HL-60 (cell line): ENCODE data around the gene HASPIN.

Experiments used
- CTCF ChIP-seq: IDR thresholded peaks from one replicate; pipeline ENCODE4 v1.5.1; 2011; ENCODE audit warnings: low read length, control low read depth, inconsistent platforms; ENCODE audit not compliant: insufficient read depth
- GABPA ChIP-seq: IDR thresholded peaks from 2 replicates; pipeline ENCODE4 v1.6.1; 2012; ENCODE audit warnings: low read depth
- POLR2AphosphoS5 ChIP-seq: IDR thresholded peaks from 2 replicates; pipeline ENCODE4 v1.6.1; 2012; ENCODE audit warnings: low read depth
- REST ChIP-seq: IDR thresholded peaks from 2 replicates; pipeline ENCODE4 v1.6.1; 2012; ENCODE audit warnings: low read depth; ENCODE audit not compliant: insufficient replicate concordance
- SPI1 ChIP-seq: IDR thresholded peaks from 2 replicates; pipeline ENCODE4 v1.6.1; 2012; ENCODE audit warnings: low read depth, mild to moderate bottlenecking, borderline replicate concordance

GRCh38 chr17:3739422-3740124, 15.9 kb downstream of the HASPIN start:
- no peak for TF ChIP-seq CTCF
- TF ChIP-seq POLR2AphosphoS5, result no peak
- no peak for TF ChIP-seq SPI1
- no peak for TF ChIP-seq GABPA
- no peak for TF ChIP-seq REST
